GM12878 (cell line): ENCODE results near the gene DAB2IP. TPM values are rescaled to one million over a fixed set of nuclear protein-coding genes. Genes with fewer than 3 reads are reported as not detected.

Source experiments
- ATAC-seq: fragments of 200-7000 bp; cut with Tn5 transposase; 3 replicates; pipeline ENCODE4 v1.9.1; 2020; ENCODE audit warnings: mild to moderate bottlenecking, moderate library complexity
- BruUV-seq: library from RNA; stranded (reverse); fragments of 400-500 nt; replicated peaks from 2 replicates; lab custom pipeline; 2021; lab: Mats Ljungman, UMichigan
- CTCF ChIA-PET: fragments of 300-600 bp; sonication (Branson Sonifier 250); formaldehyde crosslinking; extraction: SDS; loops from one replicate; lab custom pipeline; 2021; ENCODE audit warnings: inconsistent platforms; lab: Yijun Ruan, JAX
- POLR2A ChIA-PET: fragments of 350-600 bp; formaldehyde crosslinking; extraction: SDS; loops from one replicate; lab custom pipeline; 2021; ENCODE audit warnings: inconsistent platforms; lab: Charles Lee
- RAD21 ChIA-PET: fragments of 300-600 bp; sonication (Branson Sonifier 250); formaldehyde crosslinking; loops from one replicate; lab custom pipeline; 2023; ENCODE audit warnings: antibody characterized with exemption; ENCODE audit not compliant: unreplicated experiment; lab: Charles Lee
- SMC1A ChIA-PET: fragments of 300-600 bp; sonication (Branson Sonifier 250); formaldehyde crosslinking; loops from one replicate; lab custom pipeline; 2023; ENCODE audit not compliant: unreplicated experiment, uncharacterized antibody; lab: Charles Lee
- DNase-seq: peaks from one replicate; pipeline ENCODE4 v3.0.0-alpha.2; 2011; ENCODE audit warnings: low read depth, low spot score
- FAIRE-seq: peaks from 3 replicates; lab custom pipeline; 2011; peaks lifted over from hg19 to GRCh38; lab: Jason Lieb, UNC
- H2AFZ ChIP-seq: 2 replicates; pipeline ENCODE4 v1.6.0; 2011; ENCODE audit warnings: low read depth, low read length, control low read depth; ENCODE audit not compliant: control insufficient read depth
- H3K27ac ChIP-seq: 2 replicates; pipeline ENCODE4 v1.5.1; 2011; ENCODE audit warnings: control low read depth; ENCODE audit not compliant: control insufficient read depth, insufficient read depth
- H3K27me3 ChIP-seq, 2 experiments: replicated peaks in 1 of 2; 2 replicates each; pipeline versions ENCODE4 v1.6.0 to v1.6.1; 2011; ENCODE audit warnings: low read length in 1 of 2; ENCODE audit not compliant: control insufficient read depth in 2 of 2, insufficient read depth in 2 of 2
- H3K36me3 ChIP-seq, 2 experiments: 2 replicates each; pipeline ENCODE4 v1.5.1; 2011; ENCODE audit warnings: low read length in 1 of 2; ENCODE audit not compliant: control insufficient read depth in 2 of 2, insufficient read depth in 2 of 2
- H3K4me1 ChIP-seq: 2 replicates; pipeline ENCODE4 v1.6.1; 2011; ENCODE audit warnings: mild to moderate bottlenecking, low read length, moderate library complexity, mixed read lengths; ENCODE audit not compliant: control insufficient read depth, insufficient read depth
- H3K4me2 ChIP-seq: 2 replicates; pipeline ENCODE4 v1.6.0; 2011; ENCODE audit warnings: control low read depth; ENCODE audit not compliant: control insufficient read depth, insufficient read depth
- H3K4me3 ChIP-seq: fragments of 200-600 bp; sonication (generic); 2 replicates; pipeline ENCODE4 v1.5.1; 2016
- H3K79me2 ChIP-seq: 2 replicates; pipeline ENCODE4 v1.6.0; 2011; ENCODE audit warnings: low read length; ENCODE audit not compliant: control insufficient read depth, insufficient read depth
- H3K9ac ChIP-seq: 2 replicates; pipeline ENCODE4 v1.8.0; 2011; ENCODE audit warnings: low read length, control low read depth, mixed read lengths; ENCODE audit not compliant: control insufficient read depth, insufficient read depth
- H3K9me3 ChIP-seq: replicated peaks from 3 replicates; pipeline ENCODE4 v1.5.1; 2011; ENCODE audit warnings: mild to moderate bottlenecking, low read length; ENCODE audit not compliant: control insufficient read depth, insufficient read depth
- H4K20me1 ChIP-seq: 2 replicates; pipeline ENCODE4 v1.6.0; 2011; ENCODE audit not compliant: control insufficient read depth, insufficient read depth
- BCL11A ChIP-seq: IDR thresholded peaks from 2 replicates; pipeline ENCODE4 v1.6.1; 2011; ENCODE audit warnings: low read depth, low read length
- CHD1 ChIP-seq: IDR thresholded peaks from 2 replicates; pipeline ENCODE4 v1.6.1; 2012; ENCODE audit warnings: low read depth, low read length, improper control_type of control experiment
- CUX1 ChIP-seq: IDR thresholded peaks from 2 replicates; pipeline ENCODE4 v1.6.1; 2012; ENCODE audit warnings: improper control_type of control experiment, low read depth, low read length; ENCODE audit not compliant: insufficient replicate concordance
- KDM1A ChIP-seq: fragments of 200-600 bp; sonication (generic); IDR thresholded peaks from 2 replicates; pipeline ENCODE4 v1.6.1; 2016; ENCODE audit warnings: borderline replicate concordance
- MTA3 ChIP-seq: IDR thresholded peaks from 2 replicates; pipeline ENCODE4 v1.6.1; 2012; ENCODE audit warnings: low read length, inconsistent platforms, borderline replicate concordance
- SRF ChIP-seq, 2 experiments: IDR thresholded peaks; 2 replicates each; pipeline ENCODE4 v1.6.1; 2011; ENCODE audit warnings: low read depth in 2 of 2, low read length in 2 of 2, mild to moderate bottlenecking in 1 of 2, moderate library complexity in 1 of 2
- ZBTB4 ChIP-seq: fragments of 450-650 bp; formaldehyde crosslinking; IDR thresholded peaks from 2 replicates; pipeline ENCODE4 v1.4.0; 2022; ENCODE audit warnings: mild to moderate bottlenecking, moderate library complexity
- WGBS: methylation state at CpG from one replicate; pipeline ENCODE4 v1.1.6; 2016; ENCODE audit warnings: low lambda C conversion rate; ENCODE audit not compliant: insufficient replicate concordance, insufficient coverage; ENCODE audit errors: missing lambda C conversion rate; 5-methylcytosine and 5-hydroxymethylcytosine counted together
- in situ Hi-C: fragments of 300-500 bp; cut with MboI; formaldehyde crosslinking; loops from 9 replicates; pipeline ENCODE4 v1.14.3; 2018; ENCODE audit warnings: mixed read lengths
- intact Hi-C: fragments of 100-400 bp; cut with micrococcal nuclease; formaldehyde crosslinking; loops from one replicate; pipeline ENCODE4 v1.14.2; 2022; ENCODE audit not compliant: unreplicated experiment
- polyA plus RNA-seq, 11 experiments: library from polyadenylated mRNA; depleted of rRNA in 4 of 11; unstranded in 6 of 11; stranded (reverse) in 5 of 11; fragments of >200 nt; fragmentation: Nextera tagmentation in 4 of 11; fragmentation: Illumina TruSeq in 1 of 11; extraction: Ambion mirVana in 4 of 11; extraction: Trizol in 1 of 11; gene quantifications; 1 replicate in 1 of 11; 2 replicates in 10 of 11; pipeline versions ENCODE4 v1.2.1 to v1.2.3, GENCODE V29; 2011 to 2016; ENCODE audit warnings: inconsistent platforms in 2 of 11, missing spikeins in 2 of 11, low read depth in 1 of 11
- total RNA-seq, 4 experiments: library from RNA; depleted of rRNA in 3 of 4; stranded (reverse); fragments of >200 nt in 3 of 4; fragmentation: Illumina TruSeq in 1 of 4; extraction: Trizol in 1 of 4; gene quantifications; 2 replicates each; pipeline versions ENCODE4 v1.2.1 to v1.2.3, GENCODE V29; 2013 to 2021
- TF ChIP-seq, protein P1 (sequence below): fragments of 450-650 bp; IDR thresholded peaks from 2 replicates; pipeline ENCODE4 v1.6.1; 2017; ENCODE audit warnings: mild to moderate bottlenecking, low read depth, inconsistent platforms; ENCODE audit not compliant: poor library complexity, severe bottlenecking
- TF ChIP-seq, protein P2 (sequence below): IDR thresholded peaks from 2 replicates; pipeline ENCODE4 v1.6.1; 2011; ENCODE audit warnings: borderline replicate concordance, low read depth, mild to moderate bottlenecking, moderate library complexity, mixed read lengths, low read length; ENCODE audit not compliant: insufficient read depth; ENCODE audit errors: extremely low read length

DAB2IP gene
- total and polyA plus RNA-seq, 10 of the 15 experiments (the other 5 are each of a cell fraction or from before 2014, with no cell fraction given): 0.03 to 0.38 (median 0.14) TPM; not detected in 6

- DNase-seq (no peak), FAIRE-seq (no peak), ATAC-seq (no peak)
- H3K79me2 ChIP-seq: no peaks in the 10 kb centered on the region
- H3K4me1 ChIP-seq: peaks cover 21% of the 10 kb centered on the region
- no peak overlapping the region for H3K4me3 ChIP-seq
- CTCF ChIA-PET: no interaction called here
- no peak overlapping the region for H3K4me2 ChIP-seq
- intact Hi-C loops: no loop called here
- no peak overlapping the region for H2AFZ ChIP-seq
- WGBS: 71% methylated on average over 8 of the region's 8 CpGs
- no peaks in the 10 kb centered on the region for H4K20me1 ChIP-seq
- no peak overlapping the region for H3K9ac ChIP-seq
- RAD21 ChIA-PET: no interaction called here
- no peaks in the 10 kb centered on the region for H3K36me3 ChIP-seq
- POLR2A ChIA-PET: no interaction called here
- H3K27ac ChIP-seq: no peak overlapping the region
- BruUV-seq: no TSS peak
- 0 out of 4 replicates have a peak, but pooled peaks cover 0 to 3% of the 10 kb centered on the region in 2 experiments for H3K27me3 ChIP-seq
- no peaks in the 10 kb centered on the region for H3K9me3 ChIP-seq
- SMC1A ChIA-PET: no interaction called here
- in situ Hi-C loops: no loop called here
- TF ChIP-seq ZBTB4: no peak
- TF ChIP-seq CUX1: no peak
- TF ChIP-seq SRF (IDR thresholded peaks at IDR 0.05; ENCODE audit: low read depth in 2 of 2, low read length in 2 of 2): no peak
- TF ChIP-seq, protein P1, sequence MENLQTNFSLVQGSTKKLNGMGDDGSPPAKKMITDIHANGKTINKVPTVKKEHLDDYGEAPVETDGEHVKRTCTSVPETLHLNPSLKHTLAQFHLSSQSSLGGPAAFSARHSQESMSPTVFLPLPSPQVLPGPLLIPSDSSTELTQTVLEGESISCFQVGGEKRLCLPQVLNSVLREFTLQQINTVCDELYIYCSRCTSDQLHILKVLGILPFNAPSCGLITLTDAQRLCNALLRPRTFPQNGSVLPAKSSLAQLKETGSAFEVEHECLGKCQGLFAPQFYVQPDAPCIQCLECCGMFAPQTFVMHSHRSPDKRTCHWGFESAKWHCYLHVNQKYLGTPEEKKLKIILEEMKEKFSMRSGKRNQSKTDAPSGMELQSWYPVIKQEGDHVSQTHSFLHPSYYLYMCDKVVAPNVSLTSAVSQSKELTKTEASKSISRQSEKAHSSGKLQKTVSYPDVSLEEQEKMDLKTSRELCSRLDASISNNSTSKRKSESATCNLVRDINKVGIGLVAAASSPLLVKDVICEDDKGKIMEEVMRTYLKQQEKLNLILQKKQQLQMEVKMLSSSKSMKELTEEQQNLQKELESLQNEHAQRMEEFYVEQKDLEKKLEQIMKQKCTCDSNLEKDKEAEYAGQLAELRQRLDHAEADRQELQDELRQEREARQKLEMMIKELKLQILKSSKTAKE: no peak
- TF ChIP-seq MTA3: no peak
- TF ChIP-seq BCL11A: no peak
- TF ChIP-seq CHD1: no peak
- no peak for TF ChIP-seq KDM1A
- TF ChIP-seq, protein P2, sequence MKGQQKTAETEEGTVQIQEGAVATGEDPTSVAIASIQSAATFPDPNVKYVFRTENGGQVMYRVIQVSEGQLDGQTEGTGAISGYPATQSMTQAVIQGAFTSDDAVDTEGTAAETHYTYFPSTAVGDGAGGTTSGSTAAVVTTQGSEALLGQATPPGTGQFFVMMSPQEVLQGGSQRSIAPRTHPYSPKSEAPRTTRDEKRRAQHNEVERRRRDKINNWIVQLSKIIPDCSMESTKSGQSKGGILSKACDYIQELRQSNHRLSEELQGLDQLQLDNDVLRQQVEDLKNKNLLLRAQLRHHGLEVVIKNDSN: no peak
Observed at GRCh38 chr9:121706149-121706750, 54.8 kb downstream of the DAB2IP start.
